HTERT RPE-1 (cell line): Measurements from ENCODE around the gene ZG16B.

Experiments
- in situ Hi-C: fragments of 300-500 bp; cut with MboI; formaldehyde crosslinking; loops from 4 replicates; pipeline ENCODE4 v1.14.3; 2020; ENCODE audit warnings: low sequenced_read_pairs

Gene ZG16B

GRCh38 chr16:2822496-2822895, 7.6 kb upstream of the ZG16B start:
- in situ Hi-C loops = no loop called here

DNA sequence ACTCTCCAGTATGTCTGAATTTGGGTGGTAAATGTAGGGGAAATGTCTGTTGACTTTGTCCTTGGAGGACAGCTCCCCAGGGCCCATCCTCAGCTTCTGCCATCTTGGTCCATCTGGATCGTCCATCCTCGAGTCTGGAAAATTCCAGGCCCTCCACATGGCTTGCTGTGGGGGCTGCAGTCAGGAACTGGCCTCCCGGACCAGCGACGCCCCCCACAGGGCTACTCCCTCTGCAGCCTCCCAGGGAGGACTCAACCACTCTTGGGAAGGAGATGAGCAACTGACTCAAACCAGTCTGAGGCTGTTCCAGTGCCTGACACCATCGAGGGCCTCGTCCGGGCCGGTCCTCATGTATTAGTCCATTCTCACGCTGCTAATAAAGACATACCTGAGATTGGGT, 5.5 kb upstream of the ZG16B start:
- in situ Hi-C loops = no loop called here

DNA sequence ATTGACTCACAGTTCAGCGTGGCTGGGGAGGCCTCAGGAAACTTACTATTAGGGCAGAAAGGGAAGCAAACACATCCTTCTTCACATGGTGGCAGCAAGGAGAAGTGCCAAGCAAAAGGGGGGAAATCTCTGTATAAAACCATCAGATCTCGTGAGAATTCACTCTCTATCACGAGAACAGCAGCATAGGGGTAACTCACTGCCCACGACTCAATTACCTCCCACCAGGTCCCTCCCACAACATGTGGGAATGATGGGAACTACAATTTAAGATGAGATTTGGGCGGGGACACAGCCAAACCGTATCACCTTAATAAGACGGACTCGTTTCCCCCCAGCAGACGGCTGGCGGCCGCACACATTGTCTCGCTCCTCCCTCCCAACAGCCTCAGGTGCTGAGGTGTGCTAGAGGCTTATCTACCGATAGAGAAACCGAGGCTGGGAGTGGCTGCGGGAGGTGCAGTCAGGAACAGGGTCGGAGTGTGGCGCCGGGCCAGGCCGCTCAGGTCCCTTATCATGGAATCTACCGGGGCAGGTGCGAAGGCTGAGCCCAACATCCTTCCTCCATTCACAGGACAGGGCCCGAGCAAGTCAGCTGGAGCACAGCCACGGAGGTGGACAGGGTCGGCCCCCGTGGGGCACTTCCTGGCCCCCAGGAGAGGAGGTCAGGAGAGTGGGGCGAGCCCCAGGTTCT, 4.9 kb upstream of the ZG16B start:
- in situ Hi-C loops = no loop called here

GRCh38 chr16:2825906-2826305, 4.2 kb upstream of the ZG16B start:
- in situ Hi-C loops = no loop called here

DNA sequence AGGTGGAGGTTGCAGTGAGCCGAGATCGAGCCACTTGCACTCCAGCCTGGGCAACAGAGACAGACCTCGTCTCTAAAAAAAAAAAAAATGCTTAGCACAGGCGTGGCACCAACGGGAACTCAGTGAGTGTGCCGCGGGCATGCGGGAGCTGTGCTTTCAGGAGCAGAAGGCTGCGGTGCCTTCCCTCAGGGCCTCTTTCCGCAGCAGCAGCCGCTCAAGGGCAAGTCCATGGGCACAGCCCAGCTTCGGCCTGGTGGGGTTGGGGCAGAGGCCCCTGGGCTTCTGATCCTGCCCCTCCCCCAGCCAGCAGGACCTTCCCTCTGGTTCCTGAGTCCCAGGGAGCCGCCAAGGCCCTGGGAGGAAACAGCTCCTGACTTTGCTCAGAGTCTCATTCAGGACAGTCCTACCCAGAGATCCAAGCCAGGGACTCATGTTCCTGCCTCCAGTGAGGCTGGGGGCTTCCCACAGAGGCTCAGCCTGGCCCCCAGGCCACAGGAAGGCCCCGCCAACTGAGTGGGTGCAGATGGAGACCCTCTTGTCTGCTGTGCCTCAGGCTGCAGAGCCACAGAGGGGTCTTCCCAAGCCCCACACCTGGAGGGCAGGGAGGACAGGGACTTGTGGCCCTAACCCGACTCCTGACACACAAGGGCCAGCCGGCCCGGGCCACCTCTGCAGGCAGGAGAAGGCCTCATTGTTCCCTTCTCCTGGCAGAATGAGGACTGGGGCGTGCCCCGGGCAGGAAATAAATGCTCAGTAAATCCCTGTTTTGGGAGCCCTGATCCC, 3.3 kb upstream of the ZG16B start:
- in situ Hi-C loops = no loop called here

GRCh38 chr16:2827374-2827791, 2.7 kb upstream of the ZG16B start:
- in situ Hi-C loops = no loop called here

- in situ Hi-C loops = no loop called here
Observed at GRCh38 chr16:2827831-2828520, 2.1 kb upstream of the ZG16B start.

GRCh38 chr16:2828521-2828840, 1.6 kb upstream of the ZG16B start:
- in situ Hi-C loops = no loop called here

GRCh38 chr16:2828876-2829430, 1.1 kb upstream of the ZG16B start:
- in situ Hi-C loops = no loop called here

DNA sequence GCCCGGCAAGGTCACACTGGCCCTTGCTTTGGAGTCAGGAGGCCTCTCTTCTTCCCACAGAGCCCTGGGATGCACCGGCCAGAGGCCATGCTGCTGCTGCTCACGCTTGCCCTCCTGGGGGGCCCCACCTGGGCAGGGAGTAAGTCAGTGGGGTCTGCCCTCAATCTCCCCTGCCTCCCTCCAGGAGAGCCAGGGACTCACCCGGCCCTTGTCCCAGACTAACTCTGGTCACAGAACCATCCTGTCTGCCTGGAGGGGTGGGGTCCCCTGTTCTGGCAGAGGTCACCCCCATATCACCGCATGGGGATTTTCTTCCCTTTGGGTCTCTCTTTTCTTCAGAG, 222 bp downstream of the ZG16B start:
- in situ Hi-C loops = no loop called here

DNA sequence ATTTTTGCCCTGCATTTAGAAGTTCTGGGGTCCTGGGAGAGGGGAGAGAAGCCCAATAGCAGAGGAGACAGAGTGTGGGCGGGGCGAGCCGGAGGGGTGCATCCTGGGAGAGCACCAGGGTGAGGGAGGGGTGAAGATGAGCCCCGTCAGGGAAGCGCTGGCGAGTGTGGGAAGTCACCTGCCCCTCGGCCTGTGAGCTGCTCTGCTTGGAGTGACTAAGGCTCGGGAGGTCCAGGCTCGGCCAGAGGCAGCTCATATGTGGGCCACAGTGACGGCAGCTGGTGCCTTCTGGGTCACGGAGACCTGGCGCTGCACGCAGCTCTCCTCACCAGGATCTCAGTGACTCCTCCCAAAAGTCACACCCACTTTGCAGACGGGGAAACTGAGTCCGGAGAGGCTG, 1.1 kb downstream of the ZG16B start:
- in situ Hi-C loops = no loop called here

- in situ Hi-C loops = no loop called here
Observed at GRCh38 chr16:2833776-2834175, 3.7 kb downstream of the ZG16B start.

GRCh38 chr16:2834968-2835367, 4.9 kb downstream of the ZG16B start:
- in situ Hi-C loops = no loop called here

- in situ Hi-C loops = no loop called here
Observed at GRCh38 chr16:2835638-2836493, 5.8 kb downstream of the ZG16B start.

DNA sequence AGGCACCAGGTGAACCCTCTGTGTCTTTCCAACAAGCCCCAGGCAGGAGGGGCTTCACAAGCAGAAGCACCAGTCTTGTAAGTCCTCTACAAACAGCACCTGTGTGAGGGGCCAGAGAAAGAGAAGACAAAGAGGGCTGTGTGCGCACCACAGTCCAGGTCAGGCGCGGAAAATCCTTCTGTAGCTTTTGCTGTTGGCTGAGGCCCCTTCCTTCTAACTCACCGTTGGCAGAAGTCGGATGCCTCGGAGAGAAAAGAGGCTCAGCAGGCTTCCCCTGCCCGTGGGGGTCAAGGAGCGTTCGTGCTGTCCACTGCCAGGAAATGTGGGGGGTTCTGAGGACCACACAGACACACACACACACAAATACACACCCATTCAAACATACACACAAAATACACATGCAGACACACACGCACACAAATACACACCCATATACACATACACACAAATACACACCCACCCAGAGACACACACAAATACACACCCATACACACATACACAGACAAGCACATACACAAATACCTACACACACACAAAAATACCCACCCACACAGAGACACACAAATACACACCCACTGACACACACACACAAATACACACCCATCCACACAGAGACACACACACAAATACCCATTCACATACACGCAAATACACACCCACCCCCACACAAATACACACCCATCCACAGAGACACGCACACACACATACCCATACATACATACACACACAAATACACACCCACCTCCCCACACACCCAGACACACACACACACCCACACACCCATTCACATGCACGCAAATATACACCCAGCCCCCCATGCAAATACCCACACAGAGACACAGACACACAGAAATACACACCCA, 6.8 kb downstream of the ZG16B start:
- in situ Hi-C loops = no loop called here

DNA sequence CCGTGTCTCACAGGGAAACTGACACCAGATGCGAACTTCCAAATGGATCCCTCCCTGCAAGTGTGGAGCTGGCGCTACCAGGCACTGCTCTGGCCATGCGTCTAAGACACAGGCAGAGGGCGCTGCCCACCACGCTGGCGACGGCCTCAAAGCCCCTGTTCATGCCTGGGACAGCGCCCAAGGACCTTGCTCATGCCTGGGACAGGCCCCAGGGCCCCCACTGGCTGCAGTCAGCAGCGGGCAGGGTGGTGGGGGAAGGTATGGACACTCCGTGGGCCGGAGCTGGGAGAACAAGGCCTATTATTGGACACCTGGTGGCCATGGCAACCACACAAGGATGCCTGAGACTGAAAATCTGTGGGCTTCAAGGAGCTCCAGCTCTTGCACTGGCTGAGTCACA, 8.8 kb downstream of the ZG16B start:
- in situ Hi-C loops = no loop called here

DNA sequence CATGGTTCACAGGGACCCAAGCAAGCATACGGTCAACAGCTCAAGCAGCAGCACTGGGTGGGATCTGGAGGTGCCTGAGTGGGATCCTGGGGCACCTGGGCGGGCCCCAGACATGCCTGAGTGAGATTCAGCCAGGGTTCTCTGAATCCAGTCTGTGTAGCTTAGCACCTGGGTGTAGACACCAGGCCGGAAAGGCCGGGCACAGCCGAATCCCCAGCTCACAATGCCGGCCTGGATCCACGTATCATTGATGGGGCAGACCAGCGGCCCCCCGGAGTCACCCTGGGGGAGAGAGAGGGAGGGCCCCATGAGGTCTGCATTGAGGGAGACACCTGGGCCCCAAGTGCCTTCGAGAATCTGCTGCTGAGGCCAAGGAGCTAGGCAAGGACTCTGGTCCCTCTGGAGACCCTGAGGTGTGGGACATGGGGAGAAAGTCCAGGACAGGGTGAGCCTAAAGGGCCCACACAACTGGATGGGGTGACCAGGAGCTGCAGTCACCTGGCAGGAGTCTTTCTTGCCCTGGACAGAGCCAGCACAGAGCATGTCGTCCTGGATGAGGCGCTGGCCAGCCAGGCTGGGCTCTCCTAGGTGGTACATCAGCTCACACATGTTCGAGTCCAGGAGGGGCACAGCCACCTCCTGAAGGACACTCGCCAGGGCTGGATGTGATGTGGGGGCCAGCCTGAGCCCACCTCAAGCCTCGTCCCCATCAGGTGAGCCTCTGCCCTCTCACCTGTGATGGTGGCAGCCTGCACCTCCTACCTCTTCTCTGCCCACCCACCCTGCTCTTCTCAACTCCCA, 9.7 kb downstream of the ZG16B start:
- in situ Hi-C loops = no loop called here

GRCh38 chr16:2840914-2841313, 10.8 kb downstream of the ZG16B start:
- in situ Hi-C loops = no loop called here

GRCh38 chr16:2841606-2842339, 11.7 kb downstream of the ZG16B start:
- in situ Hi-C loops = no loop called here
